ENCODE results near the gene NBPF12.
"Not testable (repeated sequence)": the region's sequence is repeated elsewhere in the genome, so short reads cannot be mapped to it uniquely, and the experiment has no call there.

GRCh38 chr1:146986450-146986849, 48.3 kb downstream of the NBPF12 start:
- TF ChIP-seq BCLAF1 (IDR thresholded peaks at IDR 0.05); YY1 (IDR thresholded peaks at IDR 0.05; ENCODE audit: insufficient read depth, insufficient replicate concordance, low read depth, low read length); ATF4 (CRISPR knock-in tag; IDR thresholded peaks at IDR 0.05); IRF2 (CRISPR knock-in tag; IDR thresholded peaks at IDR 0.05); ZNF292 (CRISPR knock-in tag; IDR thresholded peaks at IDR 0.05; ENCODE audit: borderline replicate concordance, low read depth); ZNF101 (CRISPR knock-in tag; IDR thresholded peaks at IDR 0.05; ENCODE audit: borderline replicate concordance, low read depth); U2AF1 (optimal IDR thresholded peaks at IDR 0.05; ENCODE audit: low read depth, low read length); GABPA (IDR thresholded peaks at IDR 0.05; ENCODE audit: low read depth, low read length); GABPA (CRISPR knock-in tag; IDR thresholded peaks at IDR 0.05; ENCODE audit: low read depth); MAX (IDR thresholded peaks at IDR 0.05); THYN1 (CRISPR knock-in tag; IDR thresholded peaks at IDR 0.05; ENCODE audit: borderline replicate concordance, low read depth); TIGD3 (CRISPR knock-in tag; IDR thresholded peaks at IDR 0.05; ENCODE audit: borderline replicate concordance); KIAA2018 (CRISPR knock-in tag; IDR thresholded peaks at IDR 0.05; ENCODE audit: borderline replicate concordance): not testable (repeated sequence)

Measured in HepG2 (cell line).